Left forelimb (tissue), 1 donor: ENCODE data around the gene TIA1.

Source experiments
- DNase-seq: peaks from one replicate; pipeline ENCODE4 v3.0.0-alpha.2; 2018; ENCODE audit warnings: low spot score

Gene TIA1

DNA sequence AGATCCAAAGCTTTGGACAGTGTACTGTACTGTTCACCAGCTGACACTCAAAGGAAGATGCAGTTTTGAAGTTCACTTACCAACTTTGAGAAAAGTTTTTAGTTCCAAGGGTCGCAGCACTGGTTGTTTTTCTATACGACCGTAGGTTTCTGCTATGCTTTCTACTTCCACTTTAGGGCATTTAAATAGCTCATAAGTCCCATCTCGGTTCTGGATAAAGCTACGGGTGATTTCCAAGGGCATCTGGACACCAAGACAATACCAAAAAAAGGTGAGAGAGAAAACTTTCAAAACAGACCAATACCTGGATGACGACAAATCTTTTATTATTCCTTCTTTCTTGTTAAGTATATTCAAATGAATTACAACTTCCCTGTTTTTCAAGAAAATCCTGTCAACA, 87.9 kb downstream of the TIA1 start:
- DNase-seq: no peak
